Spleen (tissue), 7 donors: ENCODE data around the gene SKA3.

Source experiments
- CTCF ChIP-seq, 11 experiments: fragments of 200-600 bp in 7 of 11; fragments of 450-650 bp in 4 of 11; sonication (generic) in 4 of 11; IDR thresholded peaks in 8 of 11; conservative IDR thresholded peaks in 3 of 11; 1 replicate in 7 of 11; 2 replicates in 4 of 11; pipeline versions ENCODE4 v1.4.0 to v1.8.0; 2016 to 2021; ENCODE audit warnings: antibody characterized with exemption in 11 of 11, inconsistent platforms in 4 of 11, mild to moderate bottlenecking in 1 of 11
- POLR2A ChIP-seq, 3 donors: fragments of 450-650 bp; IDR thresholded peaks; one replicate each; pipeline ENCODE4 v1.5.1; 2017; ENCODE audit warnings: antibody characterized with exemption in 3 of 3, mild to moderate bottlenecking in 1 of 3
- donor health status: DM: no; HTN: no; CAD: no; lungs with moderate emphysema.
- donor health status: DM: no; HTN: no; CAD: no.
- donor health status: DM: no; HTN: no; CAD: no.

GRCh38 chr13:21175656-21176214, 617 bp downstream of the SKA3 start:
- TF ChIP-seq CTCF (IDR thresholded peaks at IDR 0.05 in 8 of 11, conservative IDR thresholded peaks at IDR 0.05 in 3 of 11) (no peak), POLR2A (IDR thresholded peaks at IDR 0.05) (no peak)
